HEK293 (cell line): ENCODE results near the gene RPS6KA2.

Experiments
- BCL11B ChIP-seq: fragments of 450-650 bp; formaldehyde crosslinking; IDR thresholded peaks from 2 replicates; pipeline ENCODE4 v1.5.1; 2016; ENCODE audit warnings: low read depth, missing biosample characterization, missing genetic modification characterization
- KLF7 ChIP-seq: fragments of 450-650 bp; formaldehyde crosslinking; IDR thresholded peaks from 2 replicates; pipeline ENCODE4 v1.5.1; 2016; ENCODE audit warnings: missing biosample characterization, missing genetic modification characterization, borderline replicate concordance
- MEIS1 ChIP-seq: sonication (generic); formaldehyde crosslinking; IDR thresholded peaks from 2 replicates; pipeline ENCODE4 v1.8.1; 2022; ENCODE audit warnings: missing genetic modification reagents, mild to moderate bottlenecking, borderline replicate concordance
- MYNN ChIP-seq: fragments of 450-650 bp; formaldehyde crosslinking; IDR thresholded peaks from 2 replicates; pipeline ENCODE4 v1.5.1; 2016; ENCODE audit warnings: missing biosample characterization, missing genetic modification characterization, borderline replicate concordance
- RBAK ChIP-seq: fragments of 450-650 bp; formaldehyde crosslinking; IDR thresholded peaks from 2 replicates; pipeline ENCODE4 v1.5.1; 2016; ENCODE audit warnings: missing biosample characterization, missing genetic modification characterization
- SP3 ChIP-seq: fragments of 450-650 bp; formaldehyde crosslinking; IDR thresholded peaks from 2 replicates; pipeline ENCODE4 v1.5.1; 2016; ENCODE audit warnings: missing biosample characterization, missing genetic modification characterization
- ZBTB1 ChIP-seq: fragments of 450-650 bp; formaldehyde crosslinking; IDR thresholded peaks from 2 replicates; pipeline ENCODE4 v1.5.1; 2016; ENCODE audit warnings: missing biosample characterization, missing genetic modification characterization
- ZBTB20 ChIP-seq: fragments of 450-650 bp; formaldehyde crosslinking; IDR thresholded peaks from 2 replicates; pipeline ENCODE4 v1.5.1; 2016; ENCODE audit warnings: missing biosample characterization, missing genetic modification characterization
- ZEB2 ChIP-seq: fragments of 450-650 bp; formaldehyde crosslinking; IDR thresholded peaks from 2 replicates; pipeline ENCODE4 v1.5.1; 2016; ENCODE audit warnings: missing biosample characterization, missing genetic modification characterization
- ZFP41 ChIP-seq: fragments of 450-650 bp; formaldehyde crosslinking; IDR thresholded peaks from 2 replicates; pipeline ENCODE4 v1.5.1; 2016; ENCODE audit warnings: missing biosample characterization, missing genetic modification characterization, borderline replicate concordance
- ZNF140 ChIP-seq: fragments of 450-650 bp; formaldehyde crosslinking; IDR thresholded peaks from 2 replicates; pipeline ENCODE4 v1.5.1; 2016; ENCODE audit warnings: missing biosample characterization, missing genetic modification characterization
- ZNF175 ChIP-seq: fragments of 450-650 bp; formaldehyde crosslinking; IDR thresholded peaks from 2 replicates; pipeline ENCODE4 v1.5.1; 2016; ENCODE audit warnings: missing biosample characterization, missing genetic modification characterization
- ZNF2 ChIP-seq: fragments of 450-650 bp; formaldehyde crosslinking; IDR thresholded peaks from 2 replicates; pipeline ENCODE4 v1.5.1; 2016; ENCODE audit warnings: missing biosample characterization, missing genetic modification characterization
- ZNF221 ChIP-seq: fragments of 450-650 bp; formaldehyde crosslinking; IDR thresholded peaks from 2 replicates; pipeline ENCODE4 v1.5.1; 2017; ENCODE audit warnings: missing biosample characterization, missing genetic modification characterization, borderline replicate concordance
- ZNF24 ChIP-seq: fragments of 450-650 bp; formaldehyde crosslinking; IDR thresholded peaks from 2 replicates; pipeline ENCODE4 v1.5.1; 2016; ENCODE audit warnings: missing biosample characterization, missing genetic modification characterization
- ZNF335 ChIP-seq: fragments of 450-650 bp; formaldehyde crosslinking; conservative IDR thresholded peaks from 2 replicates; pipeline ENCODE4 v1.5.1; 2016; ENCODE audit warnings: missing biosample characterization, missing genetic modification characterization
- ZNF391 ChIP-seq: fragments of 450-650 bp; formaldehyde crosslinking; IDR thresholded peaks from 2 replicates; pipeline ENCODE4 v1.5.1; 2016; ENCODE audit warnings: low read depth, missing biosample characterization, missing genetic modification characterization, borderline replicate concordance
- ZNF530 ChIP-seq: fragments of 450-650 bp; formaldehyde crosslinking; IDR thresholded peaks from 2 replicates; pipeline ENCODE4 v1.5.1; 2016; ENCODE audit warnings: low read depth, missing biosample characterization, missing genetic modification characterization
- ZNF544 ChIP-seq: fragments of 450-650 bp; formaldehyde crosslinking; IDR thresholded peaks from 2 replicates; pipeline ENCODE4 v1.5.0; 2017; ENCODE audit warnings: missing biosample characterization, missing genetic modification characterization
- ZNF548 ChIP-seq: fragments of 450-650 bp; formaldehyde crosslinking; IDR thresholded peaks from 2 replicates; pipeline ENCODE4 v1.5.1; 2016; ENCODE audit warnings: missing biosample characterization, missing genetic modification characterization
- ZNF555 ChIP-seq: fragments of 450-650 bp; formaldehyde crosslinking; conservative IDR thresholded peaks from 2 replicates; pipeline ENCODE4 v1.5.1; 2017; ENCODE audit warnings: missing biosample characterization, mild to moderate bottlenecking, missing genetic modification characterization, inconsistent platforms
- ZNF571 ChIP-seq: fragments of 450-650 bp; formaldehyde crosslinking; IDR thresholded peaks from 2 replicates; pipeline ENCODE4 v1.5.0; 2017; ENCODE audit warnings: missing biosample characterization, missing genetic modification characterization
- ZNF585B ChIP-seq: fragments of 450-650 bp; formaldehyde crosslinking; IDR thresholded peaks from 2 replicates; pipeline ENCODE4 v1.5.1; 2016; ENCODE audit warnings: missing biosample characterization, missing genetic modification characterization
- ZNF670 ChIP-seq: fragments of 450-650 bp; formaldehyde crosslinking; IDR thresholded peaks from 2 replicates; pipeline ENCODE4 v1.5.1; 2016; ENCODE audit warnings: missing biosample characterization, missing genetic modification characterization, low read depth
- ZSCAN23 ChIP-seq: fragments of 450-650 bp; formaldehyde crosslinking; IDR thresholded peaks from 2 replicates; pipeline ENCODE4 v1.5.1; 2016; ENCODE audit warnings: missing biosample characterization, missing genetic modification characterization
- TF ChIP-seq, protein P1 (sequence below): fragments of 450-650 bp; formaldehyde crosslinking; IDR thresholded peaks from 2 replicates; pipeline ENCODE4 v1.5.1; 2016; ENCODE audit warnings: missing biosample characterization, missing genetic modification characterization, borderline replicate concordance
- TF ChIP-seq, protein P2 (sequence below): fragments of 450-650 bp; formaldehyde crosslinking; conservative IDR thresholded peaks from 2 replicates; pipeline ENCODE4 v1.5.1; 2016; ENCODE audit warnings: low read depth, missing biosample characterization, missing genetic modification characterization
- TF ChIP-seq, protein P3 (sequence below): fragments of 450-650 bp; formaldehyde crosslinking; IDR thresholded peaks from 2 replicates; pipeline ENCODE4 v1.5.1; 2016; ENCODE audit warnings: missing biosample characterization, missing genetic modification characterization

The RPS6KA2 gene

DNA sequence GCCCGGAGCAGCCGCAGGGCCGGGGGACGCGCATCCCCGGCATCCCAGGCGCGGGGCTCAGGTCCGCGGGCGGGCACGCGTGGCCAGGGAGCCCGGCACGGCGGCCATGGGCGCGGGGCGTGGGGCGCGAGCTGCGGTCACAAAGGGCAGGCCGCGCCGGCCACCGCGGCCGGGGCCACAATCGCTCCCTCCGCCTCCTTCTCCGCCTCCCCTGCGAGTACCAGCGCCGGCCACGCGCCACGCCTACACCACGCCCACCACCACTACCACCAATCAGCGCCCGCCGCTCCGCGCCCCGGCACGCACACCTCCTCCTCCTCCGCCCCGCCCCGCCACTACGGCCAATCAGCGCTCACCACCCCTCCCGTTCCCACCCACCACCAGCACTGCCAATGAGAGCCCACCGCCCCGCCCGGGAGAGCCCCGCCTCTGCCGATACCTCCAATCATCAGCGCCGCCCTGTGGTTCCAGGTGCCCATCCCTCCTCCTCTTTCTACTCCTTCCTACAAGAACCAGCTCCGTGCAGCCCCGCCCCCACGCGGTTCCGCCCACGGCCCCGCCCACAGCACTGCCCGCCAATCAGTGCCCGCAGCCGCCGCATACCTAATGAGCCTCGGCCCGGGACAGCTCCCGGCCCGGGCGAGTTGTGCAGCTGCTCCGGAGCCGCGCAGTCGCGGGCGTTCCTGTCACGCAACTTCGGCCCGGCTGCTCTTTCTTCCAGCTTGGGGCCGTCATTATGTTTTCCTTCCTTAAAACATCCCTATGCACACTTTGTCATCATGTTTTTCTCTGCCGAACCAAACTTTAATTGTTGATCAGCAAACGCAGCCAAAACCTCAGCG lies at the start of gene RPS6KA2 (continued):
- TF ChIP-seq, protein P1, sequence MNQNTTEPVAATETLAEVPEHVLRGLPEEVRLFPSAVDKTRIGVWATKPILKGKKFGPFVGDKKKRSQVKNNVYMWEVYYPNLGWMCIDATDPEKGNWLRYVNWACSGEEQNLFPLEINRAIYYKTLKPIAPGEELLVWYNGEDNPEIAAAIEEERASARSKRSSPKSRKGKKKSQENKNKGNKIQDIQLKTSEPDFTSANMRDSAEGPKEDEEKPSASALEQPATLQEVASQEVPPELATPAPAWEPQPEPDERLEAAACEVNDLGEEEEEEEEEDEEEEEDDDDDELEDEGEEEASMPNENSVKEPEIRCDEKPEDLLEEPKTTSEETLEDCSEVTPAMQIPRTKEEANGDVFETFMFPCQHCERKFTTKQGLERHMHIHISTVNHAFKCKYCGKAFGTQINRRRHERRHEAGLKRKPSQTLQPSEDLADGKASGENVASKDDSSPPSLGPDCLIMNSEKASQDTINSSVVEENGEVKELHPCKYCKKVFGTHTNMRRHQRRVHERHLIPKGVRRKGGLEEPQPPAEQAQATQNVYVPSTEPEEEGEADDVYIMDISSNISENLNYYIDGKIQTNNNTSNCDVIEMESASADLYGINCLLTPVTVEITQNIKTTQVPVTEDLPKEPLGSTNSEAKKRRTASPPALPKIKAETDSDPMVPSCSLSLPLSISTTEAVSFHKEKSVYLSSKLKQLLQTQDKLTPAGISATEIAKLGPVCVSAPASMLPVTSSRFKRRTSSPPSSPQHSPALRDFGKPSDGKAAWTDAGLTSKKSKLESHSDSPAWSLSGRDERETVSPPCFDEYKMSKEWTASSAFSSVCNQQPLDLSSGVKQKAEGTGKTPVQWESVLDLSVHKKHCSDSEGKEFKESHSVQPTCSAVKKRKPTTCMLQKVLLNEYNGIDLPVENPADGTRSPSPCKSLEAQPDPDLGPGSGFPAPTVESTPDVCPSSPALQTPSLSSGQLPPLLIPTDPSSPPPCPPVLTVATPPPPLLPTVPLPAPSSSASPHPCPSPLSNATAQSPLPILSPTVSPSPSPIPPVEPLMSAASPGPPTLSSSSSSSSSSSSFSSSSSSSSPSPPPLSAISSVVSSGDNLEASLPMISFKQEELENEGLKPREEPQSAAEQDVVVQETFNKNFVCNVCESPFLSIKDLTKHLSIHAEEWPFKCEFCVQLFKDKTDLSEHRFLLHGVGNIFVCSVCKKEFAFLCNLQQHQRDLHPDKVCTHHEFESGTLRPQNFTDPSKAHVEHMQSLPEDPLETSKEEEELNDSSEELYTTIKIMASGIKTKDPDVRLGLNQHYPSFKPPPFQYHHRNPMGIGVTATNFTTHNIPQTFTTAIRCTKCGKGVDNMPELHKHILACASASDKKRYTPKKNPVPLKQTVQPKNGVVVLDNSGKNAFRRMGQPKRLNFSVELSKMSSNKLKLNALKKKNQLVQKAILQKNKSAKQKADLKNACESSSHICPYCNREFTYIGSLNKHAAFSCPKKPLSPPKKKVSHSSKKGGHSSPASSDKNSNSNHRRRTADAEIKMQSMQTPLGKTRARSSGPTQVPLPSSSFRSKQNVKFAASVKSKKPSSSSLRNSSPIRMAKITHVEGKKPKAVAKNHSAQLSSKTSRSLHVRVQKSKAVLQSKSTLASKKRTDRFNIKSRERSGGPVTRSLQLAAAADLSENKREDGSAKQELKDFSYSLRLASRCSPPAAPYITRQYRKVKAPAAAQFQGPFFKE (tag by site-specific recombination): no peak
- no peak for TF ChIP-seq ZNF175
- no peak for TF ChIP-seq ZNF544
- no peak for TF ChIP-seq ZNF391 (tag by site-specific recombination)
- no peak for TF ChIP-seq ZSCAN23 (tag by site-specific recombination)
- TF ChIP-seq, protein P2, sequence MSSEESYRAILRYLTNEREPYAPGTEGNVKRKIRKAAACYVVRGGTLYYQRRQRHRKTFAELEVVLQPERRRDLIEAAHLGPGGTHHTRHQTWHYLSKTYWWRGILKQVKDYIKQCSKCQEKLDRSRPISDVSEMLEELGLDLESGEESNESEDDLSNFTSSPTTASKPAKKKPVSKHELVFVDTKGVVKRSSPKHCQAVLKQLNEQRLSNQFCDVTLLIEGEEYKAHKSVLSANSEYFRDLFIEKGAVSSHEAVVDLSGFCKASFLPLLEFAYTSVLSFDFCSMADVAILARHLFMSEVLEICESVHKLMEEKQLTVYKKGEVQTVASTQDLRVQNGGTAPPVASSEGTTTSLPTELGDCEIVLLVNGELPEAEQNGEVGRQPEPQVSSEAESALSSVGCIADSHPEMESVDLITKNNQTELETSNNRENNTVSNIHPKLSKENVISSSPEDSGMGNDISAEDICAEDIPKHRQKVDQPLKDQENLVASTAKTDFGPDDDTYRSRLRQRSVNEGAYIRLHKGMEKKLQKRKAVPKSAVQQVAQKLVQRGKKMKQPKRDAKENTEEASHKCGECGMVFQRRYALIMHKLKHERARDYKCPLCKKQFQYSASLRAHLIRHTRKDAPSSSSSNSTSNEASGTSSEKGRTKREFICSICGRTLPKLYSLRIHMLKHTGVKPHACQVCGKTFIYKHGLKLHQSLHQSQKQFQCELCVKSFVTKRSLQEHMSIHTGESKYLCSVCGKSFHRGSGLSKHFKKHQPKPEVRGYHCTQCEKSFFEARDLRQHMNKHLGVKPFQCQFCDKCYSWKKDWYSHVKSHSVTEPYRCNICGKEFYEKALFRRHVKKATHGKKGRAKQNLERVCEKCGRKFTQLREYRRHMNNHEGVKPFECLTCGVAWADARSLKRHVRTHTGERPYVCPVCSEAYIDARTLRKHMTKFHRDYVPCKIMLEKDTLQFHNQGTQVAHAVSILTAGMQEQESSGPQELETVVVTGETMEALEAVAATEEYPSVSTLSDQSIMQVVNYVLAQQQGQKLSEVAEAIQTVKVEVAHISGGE (tag by site-specific recombination): peak; percentile 39; the same call in 1 of the 2 replicates
- peak; percentile 72 for TF ChIP-seq ZEB2 (tag by site-specific recombination)
- TF ChIP-seq ZNF140 (tag by site-specific recombination): no peak
- TF ChIP-seq ZFP41 (tag by site-specific recombination): no peak
- no peak for TF ChIP-seq BCL11B (tag by site-specific recombination)
- TF ChIP-seq MEIS1: no peak
- TF ChIP-seq ZNF24 (tag by site-specific recombination): 0 out of 2 replicates have a peak, but pooled peaks have one; percentile 45
- no peak for TF ChIP-seq ZNF555 (tag by site-specific recombination)
- TF ChIP-seq ZNF221 (tag by site-specific recombination): peak; percentile 28; the same call in 1 of the 2 replicates
- TF ChIP-seq, protein P3, sequence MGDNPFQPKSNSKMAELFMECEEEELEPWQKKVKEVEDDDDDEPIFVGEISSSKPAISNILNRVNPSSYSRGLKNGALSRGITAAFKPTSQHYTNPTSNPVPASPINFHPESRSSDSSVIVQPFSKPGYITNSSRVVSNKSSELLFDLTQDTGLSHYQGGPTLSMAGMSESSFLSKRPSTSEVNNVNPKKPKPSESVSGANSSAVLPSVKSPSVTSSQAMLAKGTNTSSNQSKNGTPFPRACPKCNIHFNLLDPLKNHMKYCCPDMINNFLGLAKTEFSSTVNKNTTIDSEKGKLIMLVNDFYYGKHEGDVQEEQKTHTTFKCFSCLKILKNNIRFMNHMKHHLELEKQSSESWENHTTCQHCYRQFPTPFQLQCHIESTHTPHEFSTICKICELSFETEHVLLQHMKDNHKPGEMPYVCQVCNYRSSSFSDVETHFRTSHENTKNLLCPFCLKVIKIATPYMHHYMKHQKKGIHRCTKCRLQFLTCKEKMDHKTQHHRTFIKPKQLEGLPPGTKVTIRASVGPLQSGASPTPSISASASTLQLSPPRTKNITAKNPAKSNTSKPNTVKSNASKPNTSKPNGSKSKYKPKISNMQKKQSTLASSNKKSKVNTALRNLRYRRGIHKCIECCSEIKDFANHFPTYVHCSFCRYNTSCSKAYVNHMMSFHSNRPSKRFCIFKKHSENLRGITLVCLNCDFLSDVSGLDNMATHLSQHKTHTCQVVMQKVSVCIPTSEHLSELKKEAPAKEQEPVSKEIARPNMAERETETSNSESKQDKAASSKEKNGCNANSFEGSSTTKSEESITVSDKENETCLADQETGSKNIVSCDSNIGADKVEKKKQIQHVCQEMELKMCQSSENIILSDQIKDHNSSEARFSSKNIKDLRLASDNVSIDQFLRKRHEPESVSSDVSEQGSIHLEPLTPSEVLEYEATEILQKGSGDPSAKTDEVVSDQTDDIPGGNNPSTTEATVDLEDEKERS (tag by site-specific recombination): no peak
- no peak for TF ChIP-seq ZNF530
- no peak for TF ChIP-seq ZBTB1 (tag by site-specific recombination)
- TF ChIP-seq ZNF670 (tag by site-specific recombination): no peak
- peak; percentile 47; the same call in 1 of the 2 replicates for TF ChIP-seq ZNF2 (tag by site-specific recombination)
- no peak for TF ChIP-seq ZBTB20
- TF ChIP-seq ZNF585B (tag by site-specific recombination): no peak
- TF ChIP-seq SP3 (tag by site-specific recombination): peak; percentile 99
- no peak for TF ChIP-seq MYNN (tag by site-specific recombination)
- no peak for TF ChIP-seq KLF7 (tag by site-specific recombination)
- TF ChIP-seq RBAK: no peak
- TF ChIP-seq ZNF548 (tag by site-specific recombination): no peak
- no peak for TF ChIP-seq ZNF571 (tag by site-specific recombination)
- peak; percentile 89 for TF ChIP-seq ZNF335
